NT2/D1 (cell line): ENCODE results near the gene TSPAN1.

Source experiments
- YY1 ChIP-seq: IDR thresholded peaks from 2 replicates; pipeline ENCODE4 v1.6.1; 2011; ENCODE audit not compliant: insufficient read length, insufficient read depth
- ZNF274 ChIP-seq: IDR thresholded peaks from 2 replicates; pipeline ENCODE4 v1.6.1; 2011; ENCODE audit warnings: mild to moderate bottlenecking, low read depth, low read length

GRCh38 chr1:46193285-46193684 lies 18.4 kb downstream of the TSPAN1 start:
- TF ChIP-seq YY1, result no peak
- no peak for TF ChIP-seq ZNF274
